ENCODE measurements around the gene GNAZ.
A peak's percentile ranks its signal among the peaks of the same experiment; 100 is the strongest.

Gene GNAZ

GRCh38 chr22:23140385-23140784, 70.1 kb downstream of the GNAZ start:
- no peak for DNase-seq

- DNase-seq: no peak
Observed at GRCh38 chr22:23142546-23143105, 72.3 kb downstream of the GNAZ start.

- DNase-seq: no peak
Observed at GRCh38 chr22:23143119-23143518, 72.8 kb downstream of the GNAZ start.

- no peak for DNase-seq
Observed at GRCh38 chr22:23144432-23144831, 74.1 kb downstream of the GNAZ start.

- DNase-seq: peak; percentile 99
Observed at GRCh38 chr22:23144932-23145877, 74.9 kb downstream of the GNAZ start, which contains the start of gene RAB36. Gene RAB36, plus strand, starts transcription at chr22:23145477. Its CDS starts 1,140 bp downstream, at chr22:23146617.

- no peak for DNase-seq
Observed at GRCh38 chr22:23145878-23146470, 75.7 kb downstream of the GNAZ start.

GRCh38 chr22:23146478-23147205, 76.3 kb downstream of the GNAZ start:
- no peak for DNase-seq

- peak; percentile 23 for DNase-seq
Observed at GRCh38 chr22:23147617-23148387, 77.5 kb downstream of the GNAZ start.

GRCh38 chr22:23149743-23150238, 79.5 kb downstream of the GNAZ start:
- no peak for DNase-seq

- no peak for DNase-seq
Observed at GRCh38 chr22:23150762-23151161, 80.4 kb downstream of the GNAZ start.

GRCh38 chr22:23151827-23152226, 81.5 kb downstream of the GNAZ start:
- no peak for DNase-seq

- no peak for DNase-seq
Observed at GRCh38 chr22:23152238-23153114, 82.2 kb downstream of the GNAZ start.

GRCh38 chr22:23153994-23154393, 83.7 kb downstream of the GNAZ start:
- no peak for DNase-seq

- DNase-seq: no peak
Observed at GRCh38 chr22:23154461-23154860, 84.1 kb downstream of the GNAZ start.

- DNase-seq: no peak
Observed at GRCh38 chr22:23155143-23155542, 84.8 kb downstream of the GNAZ start.

GRCh38 chr22:23155831-23156230, 85.5 kb downstream of the GNAZ start:
- DNase-seq: no peak

GRCh38 chr22:23156286-23156685, 86.0 kb downstream of the GNAZ start:
- DNase-seq: no peak

- DNase-seq: no peak
Observed at GRCh38 chr22:23157560-23158515, 87.5 kb downstream of the GNAZ start.

- DNase-seq: no peak
Observed at GRCh38 chr22:23158516-23159290, 88.4 kb downstream of the GNAZ start.
